Activated T-cell treated with anti-CD3 and anti-CD28 coated beads, Interleukin-2, amount 50 U/mL, for 1 hour (primary cell): Measurements from ENCODE around the gene ERFL.
A peak's percentile ranks its signal among the peaks of the same experiment; 100 is the strongest.

Experiments used
- DNase-seq: peaks from one replicate; pipeline ENCODE4 v3.0.0-alpha.2; 2020

The ERFL gene

GRCh38 chr19:41875973-41876372 is 52.3 kb downstream of the ERFL start:
- DNase-seq = peak; percentile 29

DNA sequence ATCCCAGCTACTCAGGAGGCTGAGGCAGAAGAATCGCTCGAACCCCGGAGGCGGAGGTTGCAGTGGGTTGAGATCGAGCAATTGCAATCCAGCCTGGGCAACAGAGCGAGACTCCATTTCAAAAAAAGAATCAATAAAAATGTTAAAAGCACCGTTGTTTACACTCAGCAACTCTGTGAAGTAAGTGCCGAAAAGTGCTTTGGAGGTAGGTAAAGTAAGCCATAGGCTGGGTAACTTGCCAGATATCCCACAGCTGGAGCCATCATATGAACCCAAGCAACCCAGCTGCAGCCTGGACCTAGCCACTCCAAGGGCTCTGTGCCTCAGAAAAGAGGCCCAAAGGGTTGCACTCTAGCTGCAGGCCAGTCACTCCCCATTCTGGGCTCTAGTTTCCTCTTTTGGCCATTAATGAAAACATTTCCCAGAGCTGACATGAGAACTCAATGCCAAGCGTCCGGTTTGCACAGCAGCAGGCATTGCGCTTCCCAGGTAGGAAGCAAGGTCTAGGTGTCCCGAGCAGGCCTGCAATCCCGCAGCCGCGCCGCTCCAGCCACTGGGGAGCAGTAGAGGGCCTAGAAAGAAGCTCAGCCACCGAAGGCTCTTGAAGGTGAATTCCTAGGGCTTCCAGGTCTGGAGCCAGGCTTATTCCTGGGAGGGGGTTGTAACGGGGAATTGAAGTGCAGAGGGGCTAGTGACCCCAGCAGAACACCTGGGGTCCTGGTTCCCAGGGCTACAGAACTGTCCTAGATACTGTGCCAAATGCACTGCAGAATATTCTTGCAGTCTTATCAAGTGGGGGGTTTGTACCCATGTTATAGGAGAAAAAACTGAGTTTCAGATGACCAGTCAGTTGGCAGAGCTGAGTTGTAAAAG is 55.2 kb downstream of the ERFL start:
- peak; percentile 79 for DNase-seq

DNA sequence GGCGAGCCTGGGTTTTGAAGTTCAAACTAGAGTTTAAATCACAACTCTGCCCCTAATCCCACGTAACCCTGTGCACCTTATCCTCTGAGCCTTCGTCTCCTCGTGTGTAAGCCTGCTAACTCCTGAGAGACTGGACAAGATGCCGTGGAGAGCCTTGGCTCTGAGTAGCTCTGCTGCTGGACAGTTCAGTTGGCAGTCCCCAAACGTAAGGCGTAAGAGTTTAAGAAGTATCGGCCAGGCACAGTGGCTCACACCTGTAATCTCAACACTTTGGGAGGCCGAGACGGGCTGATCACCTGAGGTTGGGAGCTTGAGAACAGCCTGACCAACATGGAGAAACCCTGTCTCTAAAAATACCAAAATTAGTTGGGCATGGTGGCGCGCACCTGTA is 55.9 kb downstream of the ERFL start:
- DNase-seq = peak; percentile 23

- DNase-seq = peak; percentile 61
These were observed 56.5 kb downstream of the ERFL start for GRCh38 chr19:41871573-41872383.

- DNase-seq = peak; percentile 22
These were observed 57.8 kb downstream of the ERFL start for GRCh38 chr19:41870401-41870873.

- no peak for DNase-seq
These were observed 58.8 kb downstream of the ERFL start for GRCh38 chr19:41869374-41869955.

DNA sequence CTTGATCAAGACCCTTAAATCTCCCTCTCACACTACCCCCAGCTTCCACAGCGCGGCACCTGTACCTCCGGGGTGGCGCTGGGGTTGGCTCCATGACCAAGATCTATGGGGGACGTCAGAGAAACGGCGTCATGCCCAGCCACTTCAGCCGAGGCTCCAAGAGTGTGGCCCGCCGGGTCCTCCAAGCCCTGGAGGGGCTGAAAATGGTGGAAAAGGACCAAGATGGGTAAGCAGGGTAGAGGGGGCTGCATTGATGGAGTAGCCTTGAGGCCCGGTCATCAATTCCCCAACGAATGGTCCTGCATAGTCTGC is 59.3 kb downstream of the ERFL start:
- DNase-seq = no peak

DNA sequence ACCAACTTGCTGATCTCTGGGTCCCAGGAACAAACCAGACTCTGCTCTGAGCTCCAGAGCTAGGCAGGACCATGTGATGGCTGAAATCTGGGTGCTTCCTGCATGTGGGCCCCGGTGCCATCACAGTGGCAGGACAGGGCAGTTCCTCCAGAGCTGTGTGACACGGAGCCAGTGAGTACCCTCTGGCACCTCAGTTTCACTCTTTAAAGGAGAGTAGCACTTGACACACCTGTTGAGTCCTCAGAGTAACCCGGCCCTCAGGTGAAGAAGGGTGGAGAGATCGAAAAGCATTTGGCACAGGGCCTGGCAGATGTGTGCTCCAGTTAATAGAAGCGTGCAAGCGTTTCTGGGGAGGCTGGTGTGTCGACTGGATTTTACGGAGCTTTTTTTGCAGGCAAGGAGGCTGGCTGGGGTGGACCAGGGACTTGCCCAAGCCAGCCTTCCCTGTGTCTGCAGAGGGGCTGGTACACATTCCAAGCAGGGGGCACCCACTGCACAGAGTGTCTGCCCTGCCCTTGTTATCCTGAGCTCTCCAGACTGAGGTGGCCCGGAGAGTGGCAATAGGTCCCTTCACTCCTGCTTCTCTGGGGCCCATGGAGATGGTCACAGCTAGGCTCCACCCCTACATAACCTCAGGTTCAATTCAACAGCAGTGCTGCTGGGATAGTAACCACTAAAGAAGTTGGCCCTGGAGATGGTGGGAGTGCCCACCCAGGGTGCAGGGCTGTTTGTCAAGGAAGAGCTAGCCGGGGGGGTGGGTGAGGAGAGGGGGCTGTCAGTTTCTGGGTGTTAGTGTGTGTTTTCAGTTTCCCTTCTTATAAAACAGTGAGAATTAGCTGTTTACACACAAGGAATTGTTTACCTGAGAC is 59.9 kb downstream of the ERFL start:
- no peak for DNase-seq

DNA sequence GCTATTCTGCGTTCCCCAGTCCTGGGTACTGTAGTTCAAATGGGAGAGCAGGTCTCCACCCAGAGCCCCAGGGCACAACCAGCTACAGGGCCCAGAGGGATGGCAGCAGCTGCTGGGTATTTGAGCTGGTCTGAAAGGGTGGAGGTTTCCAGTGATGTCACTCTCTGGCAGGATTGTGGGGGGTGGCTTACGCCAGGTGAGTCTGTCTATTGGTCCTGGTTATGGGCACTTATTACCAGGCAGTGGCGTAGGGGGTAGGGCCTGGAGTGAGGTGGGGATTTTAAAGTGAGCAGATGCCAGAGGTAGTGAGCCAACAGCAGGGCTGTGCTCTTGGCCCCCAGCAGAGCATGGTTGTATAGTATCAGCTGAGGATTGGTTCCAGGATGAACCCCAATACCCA is 62.0 kb downstream of the ERFL start:
- DNase-seq = no peak

DNA sequence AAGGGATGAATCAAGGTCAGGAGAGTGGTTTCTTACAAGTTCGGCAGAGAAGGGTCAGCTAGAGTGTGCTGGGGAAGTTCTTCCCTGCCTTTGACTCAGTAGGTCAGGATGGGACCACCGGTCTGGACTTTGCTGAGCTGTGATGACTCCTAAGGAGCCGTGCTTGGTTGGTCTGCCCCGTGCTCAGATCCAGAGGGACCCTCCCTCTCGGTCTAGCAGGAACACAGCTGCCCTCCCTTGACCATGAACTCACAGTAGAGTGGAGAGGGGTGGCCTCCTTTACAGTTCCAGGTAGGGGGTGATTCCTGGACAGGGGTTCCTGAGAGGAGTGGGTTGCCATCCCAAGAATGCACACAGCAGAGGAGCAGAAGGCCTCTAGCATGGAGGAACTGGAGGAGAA is 63.9 kb downstream of the ERFL start:
- DNase-seq = no peak

DNA sequence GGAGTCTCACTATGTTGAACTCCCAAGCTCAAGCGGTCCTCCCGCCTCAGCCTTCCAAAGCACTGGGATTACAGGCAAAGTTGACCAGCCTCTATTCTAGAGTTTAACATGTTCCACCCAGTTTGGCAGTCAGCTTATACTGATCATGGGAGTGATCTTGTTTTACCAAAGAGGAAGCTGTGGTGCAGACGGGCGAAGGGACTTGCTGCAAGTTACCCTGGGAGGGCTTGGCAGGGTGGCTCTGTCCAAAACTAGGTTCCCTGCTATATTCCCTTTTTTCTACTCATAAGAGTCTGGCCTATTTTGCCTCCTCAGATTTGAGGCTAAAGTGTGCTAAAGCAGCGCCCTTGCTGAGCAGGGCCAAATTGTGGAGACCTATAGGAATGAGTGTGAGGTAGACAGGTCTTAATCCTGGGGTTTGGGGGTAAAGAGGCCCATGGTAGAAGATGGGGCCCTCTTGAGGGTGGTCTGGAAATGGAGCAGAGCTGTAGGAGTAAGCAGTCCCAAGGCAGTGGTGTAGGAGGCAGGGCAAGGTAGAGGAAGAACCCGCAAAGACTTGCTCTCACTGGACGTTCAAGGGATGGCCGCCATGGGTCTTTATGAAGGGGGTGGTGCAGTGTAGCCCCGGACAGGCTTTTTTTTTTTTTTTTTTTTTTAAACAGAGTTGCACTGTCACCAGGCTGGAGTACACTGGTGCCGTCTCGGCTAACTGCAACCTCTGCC is 64.9 kb downstream of the ERFL start:
- no peak for DNase-seq

DNA sequence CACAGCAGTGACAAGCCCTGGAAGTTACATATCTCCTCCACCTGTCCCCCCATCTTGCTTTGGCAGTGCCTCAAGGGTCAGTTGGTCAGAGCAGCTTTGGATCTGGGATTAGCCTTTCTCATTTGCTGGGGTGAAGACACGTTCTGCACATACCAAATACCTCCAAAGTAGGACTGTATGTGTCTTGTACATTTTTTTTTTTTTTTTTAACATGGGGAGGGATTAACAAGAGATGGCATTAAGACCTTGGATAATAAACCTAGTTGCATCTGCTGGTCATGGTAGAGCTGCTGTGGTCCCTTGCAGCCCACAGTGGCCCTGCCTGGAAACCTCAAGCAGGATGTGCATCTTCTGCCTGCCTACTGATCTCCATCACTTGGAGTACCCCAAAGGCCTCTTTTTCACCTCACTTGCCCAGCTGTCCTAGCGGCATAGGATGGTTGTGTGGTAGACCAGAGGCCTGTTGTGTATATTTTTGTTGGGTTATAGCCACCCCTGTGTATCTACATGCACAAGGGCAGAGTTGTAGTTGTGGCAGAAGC is 65.7 kb downstream of the ERFL start:
- no peak for DNase-seq

GRCh38 chr19:41861846-41862245 is 66.4 kb downstream of the ERFL start:
- no peak for DNase-seq

GRCh38 chr19:41861116-41861768 is 67.0 kb downstream of the ERFL start:
- DNase-seq = no peak

GRCh38 chr19:41860419-41861115 is 67.7 kb downstream of the ERFL start:
- no peak for DNase-seq

GRCh38 chr19:41859618-41860418 is 68.4 kb downstream of the ERFL start, which contains the start of gene RPS19:
TSS of gene RPS19 (plus strand) at chr19:41860255. CDS start at chr19:41860775, 520 bp downstream.
- DNase-seq = peak; percentile 99

DNA sequence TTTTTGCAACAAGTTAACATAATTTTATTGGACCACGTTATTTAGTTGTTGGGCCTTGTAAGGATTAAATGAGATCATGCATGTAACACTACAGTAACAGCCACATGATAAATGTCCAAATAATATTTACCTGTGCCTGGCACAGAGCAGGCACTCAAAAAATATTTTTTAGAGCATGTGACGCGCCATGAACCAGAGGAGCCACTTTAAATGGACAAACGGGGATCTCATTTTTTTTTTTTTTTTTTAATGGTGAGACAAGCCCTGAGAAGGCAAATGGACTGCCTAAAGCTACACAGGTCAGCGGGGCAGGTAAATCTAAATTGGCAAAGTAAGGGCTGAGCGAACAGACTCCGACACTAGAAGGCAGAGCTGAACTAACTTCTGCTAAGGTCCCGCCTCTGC is 69.0 kb downstream of the ERFL start:
- DNase-seq = no peak
